Upper lobe of right lung (tissue), 1 donor: Measurements from ENCODE around the gene EPB41L3. TPM values are rescaled to one million over a fixed set of nuclear protein-coding genes. Genes with fewer than 3 reads are reported as not detected.

ENCODE experiments used
- ATAC-seq: fragments of 200-7000 bp; cut with Tn5 transposase; one replicate; pipeline ENCODE4 v1.9.1; 2020; ENCODE audit warnings: mild to moderate bottlenecking, moderate library complexity
- DNase-seq: peaks from one replicate; pipeline ENCODE4 v3.0.0-alpha.2; 2020
- H3K27ac ChIP-seq: fragments of 200-600 bp; one replicate; pipeline ENCODE4 v1.8.0; 2022
- H3K27me3 ChIP-seq: fragments of 200-600 bp; one replicate; pipeline ENCODE4 v1.8.0; 2022; ENCODE audit warnings: mild to moderate bottlenecking
- H3K36me3 ChIP-seq: fragments of 200-600 bp; one replicate; pipeline ENCODE4 v1.8.0; 2022
- H3K4me1 ChIP-seq: fragments of 200-600 bp; one replicate; pipeline ENCODE4 v1.8.0; 2022
- H3K4me3 ChIP-seq: fragments of 200-600 bp; one replicate; pipeline ENCODE4 v1.8.0; 2022; ENCODE audit warnings: mild to moderate bottlenecking
- H3K9me3 ChIP-seq: fragments of 200-600 bp; one replicate; pipeline ENCODE4 v1.8.0; 2022
- CTCF ChIP-seq: fragments of 200-600 bp; IDR thresholded peaks from one replicate; pipeline ENCODE4 v1.8.0; 2022; ENCODE audit warnings: antibody characterized with exemption
- intact Hi-C: fragments of 100-400 bp; cut with DNase I; formaldehyde crosslinking; loops from one replicate; pipeline ENCODE4 v1.11.0; 2022
- total RNA-seq: library from RNA; stranded (reverse); fragmentation: NEBNext Ultra II Directional; extraction: Animal tissue kit (Norgen Biotek cat#: 25700); gene quantifications from one replicate; pipeline ENCODE4 v1.2.1, GENCODE V29; 2021
- donor health status: DM: no; HTN: yes; CAD: no; lungs with severe emphysema.

The EPB41L3 gene
- total RNA-seq, 1 donor from 2014 or later, result 68.9 TPM

- Histone ChIP-seq H3K9me3 (no peaks in the 10 kb centered on the region), H3K27ac (no peak overlapping the region), H3K4me3 (no peak overlapping the region), H3K36me3 (no peaks in the 10 kb centered on the region), H3K4me1 (peaks cover 6% of the 10 kb centered on the region), H3K27me3 (no peaks in the 10 kb centered on the region)
- no peak for TF ChIP-seq CTCF
- intact Hi-C loops, result no loop called here
- ATAC-seq, result no peak
- no peak for DNase-seq
These were observed 2.2 kb downstream of the EPB41L3 start for GRCh38 chr18:5541644-5542043.

GRCh38 chr18:5539391-5539790 is 4.4 kb downstream of the EPB41L3 start:
- H3K4me3 ChIP-seq, result no peak overlapping the region
- TF ChIP-seq CTCF, result no peak
- intact Hi-C loops, result no loop called here
- H3K9me3 ChIP-seq, result no peaks in the 10 kb centered on the region
- H3K27ac ChIP-seq, result no peak overlapping the region
- no peaks in the 10 kb centered on the region for H3K36me3 ChIP-seq
- ATAC-seq, result no peak
- H3K27me3 ChIP-seq, result no peaks in the 10 kb centered on the region
- peaks cover 6% of the 10 kb centered on the region for H3K4me1 ChIP-seq
- no peak for DNase-seq

- no peak overlapping the region for H3K4me3 ChIP-seq
- intact Hi-C loops, result no loop called here
- H3K9me3 ChIP-seq, result no peaks in the 10 kb centered on the region
- no peak overlapping the region for H3K27ac ChIP-seq
- ATAC-seq, result no peak
- no peak for DNase-seq
- H3K36me3 ChIP-seq, result no peaks in the 10 kb centered on the region
- TF ChIP-seq CTCF, result no peak
- H3K27me3 ChIP-seq, result no peaks in the 10 kb centered on the region
- no peaks in the 10 kb centered on the region for H3K4me1 ChIP-seq
These were observed 5.3 kb downstream of the EPB41L3 start for GRCh38 chr18:5538544-5538943.

GRCh38 chr18:5537860-5538259 is 5.9 kb downstream of the EPB41L3 start:
- H3K4me3 ChIP-seq, result no peak overlapping the region
- no peaks in the 10 kb centered on the region for H3K36me3 ChIP-seq
- H3K4me1 ChIP-seq, result no peaks in the 10 kb centered on the region
- DNase-seq, result no peak
- H3K27me3 ChIP-seq, result no peaks in the 10 kb centered on the region
- H3K27ac ChIP-seq, result no peak overlapping the region
- intact Hi-C loops, result no loop called here
- no peak for ATAC-seq
- TF ChIP-seq CTCF, result no peak
- H3K9me3 ChIP-seq, result no peaks in the 10 kb centered on the region

GRCh38 chr18:5534845-5535244 is 9.0 kb downstream of the EPB41L3 start:
- Histone ChIP-seq H3K27ac (no peak overlapping the region), H3K9me3 (no peaks in the 10 kb centered on the region), H3K4me1 (no peaks in the 10 kb centered on the region), H3K36me3 (no peaks in the 10 kb centered on the region), H3K27me3 (no peaks in the 10 kb centered on the region), H3K4me3 (no peak overlapping the region)
- intact Hi-C loops, result no loop called here
- DNase-seq, result no peak
- ATAC-seq, result no peak
- TF ChIP-seq CTCF, result no peak

- Histone ChIP-seq H3K9me3 (no peaks in the 10 kb centered on the region), H3K27me3 (no peaks in the 10 kb centered on the region), H3K27ac (no peak overlapping the region), H3K4me3 (no peak overlapping the region), H3K36me3 (no peaks in the 10 kb centered on the region), H3K4me1 (no peaks in the 10 kb centered on the region)
- intact Hi-C loops, result no loop called here
- TF ChIP-seq CTCF, result no peak
- ATAC-seq (no peak), DNase-seq (no peak)
These were observed 11.7 kb downstream of the EPB41L3 start for GRCh38 chr18:5532066-5532465.
